Bronchial epithelial cell (primary cell): ENCODE data around the gene RPS19. TPM values are rescaled to one million over a fixed set of nuclear protein-coding genes. Genes with fewer than 3 reads are reported as not detected.
A peak's percentile ranks its signal among the peaks of the same experiment; 100 is the strongest.

Experiments used
- DNase-seq: peaks from one replicate; pipeline ENCODE4 v3.0.0-alpha.2; 2010; ENCODE audit warnings: low read depth
- FAIRE-seq: peaks from 2 replicates; lab custom pipeline; 2011; peaks lifted over from hg19 to GRCh38; lab: Jason Lieb, UNC
- H3K27me3 ChIP-seq: 2 replicates; pipeline ENCODE4 v1.5.1; 2011; ENCODE audit warnings: low read length; ENCODE audit not compliant: control insufficient read depth, insufficient read depth
- H3K36me3 ChIP-seq: 2 replicates; pipeline ENCODE4 v1.5.1; 2011; ENCODE audit warnings: low read length; ENCODE audit not compliant: control insufficient read depth, insufficient read depth
- H3K4me3 ChIP-seq: 2 replicates; pipeline ENCODE4 v1.5.1; 2011; ENCODE audit warnings: mild to moderate bottlenecking, low read depth, low read length, control low read depth
- CTCF ChIP-seq: IDR thresholded peaks from 2 replicates; pipeline ENCODE4 v1.5.1; 2011; ENCODE audit warnings: mild to moderate bottlenecking, moderate library complexity, low read length, control low read depth, inconsistent platforms; ENCODE audit not compliant: insufficient read depth, severe bottlenecking
- total RNA-seq: library from RNA; depleted of rRNA; stranded (reverse); fragments of >200 nt; gene quantifications from 2 replicates; pipeline ENCODE4 v1.2.1, GENCODE V29; 2014

The RPS19 gene
- total RNA-seq, 1 donor from 2014 or later = 2,277 TPM

- peaks cover 4% of the 10 kb centered on the region for H3K27me3 ChIP-seq
- no peak overlapping the region for H3K4me3 ChIP-seq
- DNase-seq (no peak), FAIRE-seq (no peak)
- TF ChIP-seq CTCF = no peak
- peaks cover 31% of the 10 kb centered on the region for H3K36me3 ChIP-seq
These were observed 46.2 kb downstream of the RPS19 start for GRCh38 chr19:41906271-41906670.

- H3K27me3 ChIP-seq = peaks cover 12% of the 10 kb centered on the region
- no peak for TF ChIP-seq CTCF
- peaks cover 26% of the 10 kb centered on the region for H3K36me3 ChIP-seq
- no peak overlapping the region for H3K4me3 ChIP-seq
- no peak for DNase-seq
- FAIRE-seq = no peak
These were observed 47.0 kb downstream of the RPS19 start for GRCh38 chr19:41906916-41907680.

- TF ChIP-seq CTCF = no peak
- Histone ChIP-seq H3K27me3 (peaks cover 19% of the 10 kb centered on the region), H3K36me3 (peaks cover 18% of the 10 kb centered on the region), H3K4me3 (no peak overlapping the region)
- DNase-seq = no peak
- no peak for FAIRE-seq
These were observed 48.0 kb downstream of the RPS19 start for GRCh38 chr19:41907994-41908615.

GRCh38 chr19:41908724-41909464, 48.8 kb downstream of the RPS19 start:
- Histone ChIP-seq H3K27me3 (peaks cover 25% of the 10 kb centered on the region), H3K4me3 (no peak overlapping the region), H3K36me3 (peaks cover 13% of the 10 kb centered on the region)
- FAIRE-seq (no peak), DNase-seq (no peak)
- TF ChIP-seq CTCF = no peak

GRCh38 chr19:41909706-41910105, 49.7 kb downstream of the RPS19 start:
- H3K27me3 ChIP-seq = peaks cover 29% of the 10 kb centered on the region
- no peak overlapping the region for H3K4me3 ChIP-seq
- FAIRE-seq = peak; percentile 83
- DNase-seq = no peak
- TF ChIP-seq CTCF = no peak
- peaks cover 11% of the 10 kb centered on the region for H3K36me3 ChIP-seq
